ENCODE data around the gene ZNF792.
A peak's percentile ranks its signal among the peaks of the same experiment; 100 is the strongest.
"Not testable (repeated sequence)": the region's sequence is repeated elsewhere in the genome, so short reads cannot be mapped to it uniquely, and the experiment has no call there.

ZNF792 gene

DNA sequence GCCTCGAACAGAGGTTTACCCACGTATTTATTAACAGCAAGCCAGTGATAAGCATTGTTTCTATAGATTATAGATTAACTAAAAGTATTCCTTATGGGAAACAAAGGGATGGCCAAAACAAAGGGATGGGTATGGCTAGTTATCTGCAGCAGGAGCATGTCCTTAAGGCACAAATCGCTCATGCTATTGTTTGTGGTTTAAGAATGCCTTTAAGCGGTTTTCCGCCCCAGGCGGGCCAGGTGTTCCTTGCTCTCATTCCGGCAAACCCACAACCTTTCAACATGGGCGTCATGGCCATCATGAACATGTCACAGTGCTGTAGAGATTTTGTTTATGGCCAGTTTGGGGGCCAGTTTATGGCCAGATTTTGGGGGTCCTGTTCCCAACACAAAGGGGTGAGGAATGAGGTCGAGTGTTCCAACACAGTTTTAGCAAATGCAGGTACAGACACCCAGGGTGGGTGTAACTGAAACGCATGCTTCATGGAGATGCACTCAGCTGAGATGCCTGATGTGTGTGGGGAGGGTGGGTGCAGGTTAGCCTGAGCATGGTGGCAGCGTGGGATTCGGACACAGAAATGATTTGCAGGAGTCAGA, 6.3 kb upstream of the ZNF792 start:
- not testable (repeated sequence) for DNase-seq (ENCODE audit: low read depth)

DNA sequence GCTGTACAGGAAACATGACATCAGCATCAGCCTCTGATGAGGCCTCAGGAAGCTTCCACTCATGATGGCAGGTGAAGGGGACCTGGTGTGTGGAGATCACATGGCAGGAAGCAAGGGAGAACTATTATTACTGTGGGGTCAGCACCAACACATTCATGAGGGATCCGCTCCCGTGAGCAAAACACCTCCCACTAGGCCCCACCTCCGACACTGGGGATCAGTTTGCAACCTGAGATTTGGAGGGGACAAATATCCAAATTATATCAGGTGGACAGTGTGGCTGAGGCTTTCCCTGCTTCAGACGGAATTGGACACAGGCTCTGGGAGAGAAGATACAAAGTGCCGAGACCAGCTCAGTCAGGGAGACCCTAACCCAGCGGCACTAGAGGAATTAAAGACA, 5.7 kb upstream of the ZNF792 start:
- no peak for DNase-seq (ENCODE audit: low read depth)

DNA sequence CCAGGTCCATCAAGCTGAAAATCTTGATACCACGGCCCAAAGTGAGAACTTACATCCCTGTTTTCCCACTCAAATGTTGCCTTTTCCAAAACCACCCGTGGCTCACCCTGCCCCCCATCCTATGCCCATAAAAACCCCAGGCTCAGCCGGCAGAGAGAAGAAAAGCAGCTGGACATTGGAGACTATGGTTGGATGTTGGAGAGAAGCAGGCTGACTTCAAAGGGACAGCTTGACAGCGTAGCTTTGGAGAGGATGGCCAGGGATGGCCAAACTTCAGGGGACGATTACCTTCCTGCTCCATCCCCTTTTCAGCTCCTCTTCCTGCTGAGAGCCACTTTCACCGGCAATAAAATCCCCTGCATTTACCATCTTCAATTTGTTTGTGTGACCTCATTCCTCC, 3.5 kb upstream of the ZNF792 start:
- DNase-seq (ENCODE audit: low read depth) = no peak

DNA sequence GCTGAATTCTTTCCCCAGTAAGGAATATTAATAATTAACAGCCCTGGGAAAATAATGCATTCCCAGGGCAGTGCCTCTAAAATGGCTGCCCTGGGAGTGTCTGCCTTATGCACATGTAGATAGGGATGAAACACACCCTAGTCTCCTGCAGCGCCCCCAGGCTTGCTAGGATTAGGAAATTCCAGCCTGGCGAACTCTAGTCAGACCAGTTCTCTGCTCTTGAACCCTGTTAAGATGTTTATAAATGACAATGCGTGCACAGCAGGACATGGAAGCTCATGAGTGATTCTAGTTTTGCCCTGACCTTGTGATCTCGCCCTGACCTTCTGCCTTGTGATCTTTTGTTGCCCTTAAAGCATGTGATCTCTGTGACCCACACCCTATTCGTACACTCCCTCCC, 1.5 kb upstream of the ZNF792 start:
- not testable (repeated sequence) for DNase-seq (ENCODE audit: low read depth)

DNA sequence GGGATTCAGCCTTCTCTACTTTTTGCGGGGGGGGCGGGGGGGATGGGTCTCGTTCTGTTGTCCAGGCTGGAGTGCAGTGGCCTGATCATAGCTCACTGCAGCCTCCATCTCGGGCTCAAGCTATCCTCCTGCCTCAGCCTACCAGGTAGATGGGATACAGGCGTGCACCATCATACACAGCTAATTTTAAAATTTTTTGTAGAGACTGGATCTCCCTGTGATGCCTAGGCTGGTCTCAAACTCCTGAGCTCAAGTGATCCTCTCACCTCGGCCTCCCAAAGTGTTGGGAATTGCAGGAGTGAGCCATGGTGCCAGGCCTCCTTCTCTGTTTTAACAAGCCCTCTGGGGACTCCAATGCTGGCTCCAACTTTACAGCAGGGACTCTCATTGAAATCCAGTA, 569 bp upstream of the ZNF792 start:
- no peak for DNase-seq (ENCODE audit: low read depth)

DNA sequence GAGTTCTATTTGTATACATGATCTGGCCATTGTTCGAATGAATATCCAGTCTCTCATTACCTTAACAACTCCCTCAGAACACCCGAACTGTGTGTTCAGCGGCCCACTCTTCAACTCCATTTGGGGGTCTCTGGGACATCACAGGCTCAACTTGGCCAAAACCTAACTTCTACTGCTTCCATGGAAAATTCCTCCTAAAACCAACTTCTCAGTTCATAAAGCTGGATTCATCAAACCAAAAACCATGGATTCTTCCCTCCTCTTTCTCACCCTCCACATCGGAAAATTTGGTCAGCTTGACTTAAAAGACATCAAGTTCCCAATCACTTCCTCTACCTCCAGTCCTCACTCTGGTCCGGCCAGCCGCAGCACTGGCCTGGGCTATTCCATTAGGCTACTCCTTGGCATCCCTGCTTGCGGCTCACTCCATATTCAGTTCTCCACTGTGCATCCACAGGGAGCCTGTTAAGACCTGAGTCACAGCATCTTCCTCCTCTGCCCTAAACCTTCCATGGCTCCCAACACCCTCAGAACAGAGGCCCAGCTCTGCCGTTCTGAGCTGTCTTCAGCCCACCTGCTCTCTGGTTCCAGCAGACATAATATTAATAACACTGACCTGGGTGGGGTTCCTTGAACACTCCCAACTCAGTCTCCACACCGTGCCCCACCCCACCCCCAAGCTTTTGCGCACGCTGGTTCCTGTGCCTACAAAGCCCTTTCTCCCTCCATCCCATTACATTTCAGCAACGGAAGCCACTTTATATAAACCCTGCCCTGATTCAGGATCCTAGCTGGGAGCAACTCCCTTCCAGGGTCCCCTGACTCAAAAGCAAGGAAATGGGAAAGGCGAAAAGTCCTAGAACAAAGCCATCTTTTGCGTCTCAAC, 1.1 kb downstream of the ZNF792 start:
- no peak for DNase-seq (ENCODE audit: low read depth)

DNA sequence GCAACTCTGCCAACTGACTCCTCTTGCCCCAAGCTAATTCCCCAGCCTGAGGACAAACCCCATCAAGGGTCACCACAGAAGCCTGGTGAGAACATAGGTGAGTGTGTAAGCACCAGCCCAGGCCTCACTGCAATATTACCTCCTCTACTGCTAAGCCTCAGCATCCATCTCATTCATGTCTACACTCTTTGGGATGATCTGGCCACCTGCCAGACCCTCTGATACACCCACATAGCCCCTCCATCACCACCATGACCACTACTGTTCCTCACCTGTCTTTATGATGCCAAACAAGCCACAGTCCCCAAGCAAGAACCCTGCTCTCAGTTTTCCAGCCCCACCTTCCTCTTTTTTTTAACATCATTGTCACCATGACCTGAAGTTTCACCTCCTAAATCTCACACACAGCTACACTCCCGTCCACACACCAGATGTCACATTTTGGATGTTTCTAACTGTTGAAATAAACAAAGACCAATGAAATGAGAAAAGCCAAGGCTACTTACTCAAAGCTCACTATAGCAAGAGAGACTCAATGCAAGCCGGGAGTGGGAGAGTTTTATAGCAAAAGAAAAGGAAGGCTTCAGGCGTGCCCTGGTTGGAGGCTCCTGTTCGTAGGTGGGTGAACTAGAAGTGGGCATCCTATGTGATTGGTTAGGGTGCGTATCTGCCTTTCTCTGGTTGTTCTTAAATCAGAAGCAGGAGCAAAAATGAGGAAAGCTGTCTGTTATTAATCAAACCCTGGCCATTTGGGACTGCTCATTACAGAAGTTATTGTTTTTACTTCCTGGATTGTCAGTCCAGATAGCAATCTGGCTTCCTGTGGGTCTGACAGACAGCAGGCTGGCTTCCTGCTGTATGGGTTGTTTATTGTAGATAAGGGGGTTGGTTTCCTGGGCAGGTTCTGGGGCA, 2.0 kb downstream of the ZNF792 start:
- no peak for DNase-seq (ENCODE audit: low read depth)

DNA sequence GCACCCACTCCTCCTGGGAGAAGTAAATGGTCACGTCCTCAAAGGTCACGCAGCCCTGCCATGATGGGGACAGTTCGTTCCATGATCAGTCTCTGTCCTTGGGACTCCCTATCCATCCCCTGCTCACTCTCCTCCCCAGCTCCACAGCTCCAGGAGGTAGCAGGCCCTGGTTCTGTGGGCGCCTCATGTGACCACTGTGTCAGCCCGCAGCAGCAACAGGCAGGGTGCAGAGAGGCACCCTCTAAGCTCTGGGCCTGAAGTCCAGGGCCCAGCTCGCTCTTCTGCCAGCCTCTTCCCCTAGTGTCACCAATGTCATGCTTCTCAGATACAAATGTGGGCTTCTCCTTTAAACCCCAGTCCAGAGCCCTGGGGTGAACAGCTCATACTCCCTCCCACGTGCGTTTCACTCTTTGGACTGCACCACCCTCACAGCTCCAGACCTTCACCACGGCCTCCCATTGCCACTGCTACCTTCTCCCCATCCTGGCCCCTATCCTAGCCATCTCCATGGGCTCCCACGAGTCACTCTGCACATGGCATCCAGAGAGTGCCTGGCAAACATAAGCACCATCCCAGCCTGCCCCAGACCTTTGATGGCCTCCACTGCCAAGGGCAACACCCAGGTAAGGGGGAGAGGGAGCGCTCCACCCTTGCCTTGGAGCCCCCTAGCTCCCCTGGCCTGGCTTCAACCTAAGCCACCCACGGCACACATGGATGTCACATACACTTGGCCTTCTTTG, 2.9 kb downstream of the ZNF792 start:
- DNase-seq (ENCODE audit: low read depth) = no peak

DNA sequence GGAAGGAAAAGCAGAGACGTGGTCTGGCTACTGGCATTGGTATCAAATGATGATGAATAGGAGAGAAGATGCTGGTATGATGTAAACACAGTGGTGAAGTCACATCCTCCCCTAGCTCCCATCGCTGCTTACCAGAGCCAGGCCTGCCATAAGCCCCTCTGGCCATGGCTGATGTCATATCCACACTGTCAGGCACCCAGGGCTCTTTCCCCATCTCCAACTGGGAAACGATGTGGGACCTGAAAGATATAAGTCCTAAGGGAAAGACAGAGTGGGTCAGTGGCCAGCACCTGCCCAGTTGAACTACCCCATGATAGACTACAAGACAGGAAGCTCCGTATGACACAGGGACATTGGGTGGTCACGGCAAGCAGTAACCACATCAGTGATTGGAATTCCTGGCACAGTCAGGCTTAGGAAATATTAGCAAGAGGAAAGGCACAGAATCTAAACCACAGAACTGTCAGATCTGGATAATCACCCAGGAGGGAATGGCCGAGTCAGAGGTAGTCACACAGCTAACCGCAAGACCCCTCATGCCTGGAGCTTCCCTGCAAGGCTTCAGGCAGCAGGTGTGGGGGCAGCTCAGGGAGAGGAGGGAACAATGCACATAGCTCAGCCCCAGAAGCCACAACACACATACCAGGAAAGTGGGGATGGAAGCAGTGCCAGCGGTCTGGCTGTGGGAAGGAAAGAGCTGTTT, 3.8 kb downstream of the ZNF792 start:
- no peak for DNase-seq (ENCODE audit: low read depth)

DNA sequence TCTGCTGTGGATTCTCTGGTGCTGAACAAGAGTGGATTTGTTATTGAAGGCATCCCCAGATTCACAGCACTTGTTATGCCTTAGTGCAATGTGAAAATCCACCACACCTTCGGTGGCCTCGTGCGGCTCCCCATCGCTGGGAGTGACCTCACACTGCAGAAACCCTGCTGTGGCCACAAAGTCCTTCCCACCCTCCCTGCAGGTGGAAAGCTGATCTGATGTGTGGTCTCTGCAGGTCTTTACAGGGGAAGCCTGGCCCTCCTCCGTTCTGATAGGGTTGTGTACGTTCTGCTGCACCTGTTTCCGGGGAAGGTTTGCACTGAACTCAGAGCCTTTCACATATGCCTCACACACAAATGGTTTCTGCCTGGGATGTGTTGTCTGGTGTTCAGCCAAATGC, 5.0 kb downstream of the ZNF792 start:
- DNase-seq (ENCODE audit: low read depth) = no peak

DNA sequence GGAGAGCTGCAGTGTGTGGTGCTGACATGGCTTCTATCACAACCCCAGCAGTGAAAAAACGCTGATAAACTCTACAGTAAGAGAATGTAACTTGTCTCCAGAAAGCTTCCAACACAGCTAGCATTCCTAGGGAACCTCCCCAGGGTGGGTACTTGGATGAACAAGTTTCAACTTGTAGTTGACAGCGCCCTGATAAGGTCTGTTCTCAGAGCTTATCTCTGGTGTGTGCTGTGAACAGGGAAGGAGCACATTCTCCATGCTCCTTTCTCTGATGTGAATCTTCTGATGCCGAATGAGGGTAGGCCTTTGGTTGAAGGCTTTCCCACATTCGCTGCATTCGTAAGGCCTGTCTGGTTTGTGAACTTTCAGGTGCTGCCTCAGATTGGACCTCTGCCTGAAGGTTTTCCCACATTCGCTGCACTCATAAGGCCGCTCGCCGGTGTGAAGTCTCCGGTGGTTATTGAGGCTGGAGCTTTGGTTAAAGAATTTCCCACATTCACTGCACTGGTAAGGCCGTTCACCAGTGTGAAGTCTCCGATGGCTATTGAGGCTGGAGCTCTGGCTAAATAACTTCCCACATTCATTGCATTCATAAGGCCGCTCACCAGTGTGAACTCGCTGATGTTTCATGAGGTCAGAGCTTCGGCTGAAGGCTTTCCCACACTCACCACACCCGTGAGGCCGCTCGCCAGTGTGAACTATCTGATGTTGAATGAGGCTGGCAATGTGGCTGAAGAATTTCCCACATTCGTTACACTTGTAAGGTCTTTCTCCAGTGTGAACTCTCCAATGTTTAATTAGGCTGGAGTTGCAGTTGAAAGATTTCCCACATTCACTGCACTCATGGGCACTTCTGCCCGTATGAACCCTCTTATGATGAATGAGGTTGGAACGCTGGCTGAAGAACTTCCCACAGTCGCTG, 5.9 kb downstream of the ZNF792 start:
- no peak for DNase-seq (ENCODE audit: low read depth)

DNA sequence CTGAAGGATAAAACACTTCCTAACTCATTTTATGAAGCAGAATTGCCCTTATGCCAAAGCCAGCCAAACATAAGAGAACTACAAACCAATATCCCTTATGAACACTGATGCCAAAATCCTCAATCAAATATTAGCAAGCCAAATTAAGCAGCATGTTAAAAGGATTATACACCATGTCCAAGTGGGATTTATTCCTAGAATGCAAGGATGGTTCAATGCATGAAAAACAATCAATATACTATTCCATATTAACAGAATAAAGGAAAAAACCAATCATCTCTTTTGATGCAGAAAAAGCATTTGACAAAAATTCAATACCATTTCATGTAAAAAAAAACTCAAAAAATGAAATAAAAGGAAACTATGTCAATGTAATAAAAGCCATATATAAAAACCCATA, 10.9 kb downstream of the ZNF792 start:
- no peak for DNase-seq (ENCODE audit: low read depth)

DNA sequence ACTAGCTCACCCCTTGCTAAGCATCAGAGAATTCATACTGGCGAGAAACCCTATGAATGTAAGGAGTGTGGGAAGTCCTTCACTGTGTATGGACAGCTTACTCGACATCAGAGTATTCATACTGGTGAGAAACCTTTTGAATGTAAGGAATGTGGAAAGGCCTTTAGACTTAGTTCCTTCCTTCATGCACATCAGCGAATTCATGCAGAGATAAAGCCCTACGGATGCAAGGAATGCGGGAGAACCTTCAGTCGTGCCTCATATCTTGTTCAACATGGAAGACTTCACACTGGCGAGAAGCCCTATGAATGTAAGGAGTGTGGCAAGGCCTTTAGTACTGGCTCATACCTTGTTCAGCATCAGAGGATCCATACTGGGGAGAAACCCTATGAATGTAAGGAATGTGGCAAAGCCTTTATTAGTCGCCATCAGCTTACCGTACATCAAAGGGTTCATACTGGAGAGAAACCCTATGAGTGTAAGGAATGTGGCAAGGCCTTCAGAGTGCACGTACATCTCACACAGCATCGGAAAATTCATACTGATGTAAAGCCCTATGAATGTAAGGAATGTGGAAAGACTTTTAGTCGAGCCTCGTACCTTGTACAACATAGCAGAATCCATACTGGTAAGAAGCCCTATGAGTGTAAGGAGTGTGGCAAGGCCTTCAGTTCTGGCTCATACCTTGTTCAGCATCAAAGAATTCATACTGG, 20.0 kb downstream of the ZNF792 start:
- no peak for DNase-seq (ENCODE audit: low read depth)

DNA sequence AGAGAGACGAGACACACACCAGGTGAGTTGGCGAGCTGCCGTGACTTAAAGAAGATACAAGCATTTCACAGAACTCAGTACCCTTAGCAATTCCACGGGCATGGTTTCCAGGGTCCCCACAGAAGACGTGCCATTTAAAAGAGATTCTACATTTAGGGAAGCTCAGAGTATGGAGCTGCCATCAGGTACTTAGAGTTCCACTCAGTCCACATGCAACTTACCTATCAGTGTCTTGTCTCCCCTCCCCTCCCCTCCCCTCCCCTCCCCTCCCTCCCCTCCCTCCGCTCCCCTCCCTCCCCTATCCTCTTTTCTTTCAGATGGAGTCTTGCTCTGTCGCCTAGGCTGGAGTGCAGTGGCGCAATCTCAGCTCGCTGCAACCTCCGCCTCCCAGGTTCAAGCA, 25.1 kb downstream of the ZNF792 start:
- DNase-seq (ENCODE audit: low read depth) = no peak

DNA sequence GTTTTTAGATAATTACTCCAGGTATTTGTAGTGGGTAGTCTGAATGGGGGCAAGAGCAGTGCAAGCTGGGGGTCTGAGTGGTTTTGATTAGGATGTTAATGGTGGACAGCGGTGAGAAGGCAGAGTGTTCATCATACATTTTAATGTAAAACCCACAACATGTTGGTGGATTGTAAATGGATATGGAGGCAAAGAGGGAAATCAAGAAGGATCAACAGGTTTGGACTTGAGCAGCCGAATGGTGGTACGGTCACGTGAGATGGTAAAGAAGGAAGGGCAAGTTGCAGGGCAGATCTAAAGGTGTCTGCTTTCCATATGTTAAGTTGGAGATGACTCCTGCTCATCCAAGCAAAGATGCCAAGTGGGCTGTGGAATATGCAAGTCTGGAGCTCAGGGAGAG, 27.8 kb downstream of the ZNF792 start:
- DNase-seq (ENCODE audit: low read depth) = no peak

DNA sequence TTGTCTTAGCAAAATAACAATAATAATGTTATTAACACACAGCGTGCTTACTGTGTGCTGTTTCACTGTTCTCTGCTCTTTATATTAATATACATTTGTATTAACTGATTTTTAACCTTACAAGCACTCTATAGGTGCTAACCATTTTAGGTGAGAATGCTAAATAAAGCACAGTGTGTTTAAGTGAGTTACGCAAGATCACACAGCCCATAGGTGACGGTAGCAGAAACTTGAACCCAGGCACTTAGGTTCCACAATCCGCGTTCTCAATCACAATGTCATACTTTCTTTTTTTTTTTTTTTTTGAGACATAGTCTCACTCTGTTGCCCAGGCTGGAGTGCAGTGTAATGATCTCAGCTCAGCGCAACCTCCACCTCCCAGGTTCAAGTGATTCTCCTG, 31.5 kb downstream of the ZNF792 start:
- DNase-seq (ENCODE audit: low read depth) = no peak

DNA sequence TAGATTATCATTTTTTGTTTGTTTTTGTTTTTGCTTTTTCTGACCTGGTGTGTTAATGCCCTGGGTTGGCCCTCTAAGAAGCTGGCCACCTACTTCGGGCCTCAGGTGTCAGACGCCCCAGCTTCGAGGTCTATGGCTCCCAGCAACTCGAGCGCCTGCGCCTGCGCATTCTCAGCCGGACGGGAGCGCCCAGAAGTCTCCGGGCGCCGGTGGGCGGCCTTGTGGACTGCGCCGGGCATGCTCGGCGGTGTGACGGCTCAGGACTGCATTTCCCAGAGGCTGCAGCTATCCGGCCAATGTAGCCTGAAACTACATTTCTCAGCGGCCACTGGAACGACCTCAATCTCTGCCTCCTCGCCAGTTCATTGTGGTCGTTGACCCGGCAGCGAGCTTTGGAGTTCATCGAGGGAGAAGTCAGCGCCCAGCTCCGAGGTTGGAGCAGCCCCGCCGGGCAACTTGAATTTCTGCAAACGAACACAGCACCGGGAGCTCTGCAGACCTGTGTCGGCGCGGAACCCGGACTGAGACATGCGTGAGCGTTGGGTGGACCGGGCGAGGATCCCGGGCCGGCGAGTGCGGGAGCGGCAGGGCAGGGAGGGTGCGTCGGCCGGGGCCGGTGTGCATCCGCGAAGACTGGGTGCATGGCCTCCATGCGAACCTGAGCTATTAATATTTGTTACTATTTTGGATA, 37.2 kb downstream of the ZNF792 start, which contains the start of gene ZNF30:
TSS of gene ZNF30 (plus strand) at position 219 of the 691 bp plus-strand sequence. CDS start 3,045 bp downstream, outside the sequence.
- peak; percentile 86 for DNase-seq (ENCODE audit: low read depth)

DNA sequence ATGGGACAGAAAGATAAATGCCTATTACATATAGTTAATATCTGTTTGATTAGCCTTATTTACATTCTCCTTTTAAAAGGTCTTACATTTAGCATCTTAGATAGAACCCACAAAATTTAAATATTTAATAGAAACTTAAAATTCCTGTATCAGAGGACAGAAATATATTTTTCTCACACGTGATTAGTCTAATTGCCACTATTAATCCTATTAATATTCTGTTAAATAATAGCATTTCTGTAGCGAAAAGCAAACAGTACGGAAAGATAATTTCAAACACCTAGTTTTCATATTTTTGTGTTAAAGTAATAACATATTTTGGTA, 37.7 kb downstream of the ZNF792 start:
- DNase-seq (ENCODE audit: low read depth) = no peak

DNA sequence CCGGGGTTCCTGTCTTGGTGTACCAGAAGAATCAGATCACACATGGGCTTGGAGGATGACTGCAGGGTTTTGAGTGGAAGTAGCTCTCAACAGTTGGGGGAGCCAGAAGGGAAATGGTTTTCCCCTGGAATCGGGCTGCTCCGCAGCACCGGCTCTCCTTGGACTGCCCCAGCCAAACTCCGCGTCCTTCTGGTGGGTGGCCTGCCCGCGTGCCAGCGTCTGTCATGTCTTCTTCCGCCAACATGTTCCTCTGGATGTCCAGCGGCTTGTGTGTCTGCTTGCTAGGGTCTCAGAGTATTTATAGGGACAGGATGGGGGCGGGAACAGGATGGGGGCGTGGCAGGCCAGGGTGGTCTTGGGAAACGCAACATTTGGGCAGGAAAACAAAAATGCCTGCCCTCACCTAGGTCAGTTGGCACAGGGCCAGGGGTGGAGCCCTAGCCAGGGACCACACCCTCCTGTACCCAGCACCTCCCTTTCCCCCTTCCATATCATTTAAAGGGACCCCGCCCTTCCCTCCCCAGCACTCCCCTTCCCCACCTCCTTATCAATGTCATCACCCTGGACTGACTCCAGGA, 38.7 kb downstream of the ZNF792 start:
- no peak for DNase-seq (ENCODE audit: low read depth)

All from activated T-cell treated with anti-CD3 and anti-CD28 coated beads for 48 hours (primary cell).